GM18508 (cell line): ENCODE results near the gene QSOX2.

Source experiments
- ATAC-seq: cut with Tn5 transposase; IDR thresholded peaks from one replicate; pipeline ENCODE4 v1.9.1; 2021; ENCODE audit warnings: moderate number of reproducible peaks; ENCODE audit not compliant: insufficient read depth, unreplicated experiment

Gene QSOX2

DNA sequence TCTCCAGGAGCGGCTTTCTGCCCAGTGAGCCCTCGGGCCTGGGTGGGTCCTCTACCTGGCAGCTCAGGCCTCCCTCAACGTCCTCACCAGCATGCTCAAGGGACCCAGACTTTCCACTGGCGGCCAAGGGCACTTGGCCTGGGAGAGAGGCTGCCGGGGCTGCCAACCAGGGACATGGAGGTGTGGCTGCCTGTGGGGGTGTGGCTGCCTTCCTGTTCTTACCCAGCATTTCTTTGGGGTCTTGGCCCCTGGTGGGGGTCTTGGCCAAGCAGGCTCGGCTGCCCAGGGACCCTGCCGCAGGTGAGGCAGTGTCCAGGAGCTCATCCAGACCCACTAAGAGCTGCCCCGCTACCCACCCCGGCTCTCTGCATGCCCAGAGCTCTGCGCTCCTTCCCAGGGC is 7.2 kb upstream of the QSOX2 start:
- ATAC-seq = no peak

DNA sequence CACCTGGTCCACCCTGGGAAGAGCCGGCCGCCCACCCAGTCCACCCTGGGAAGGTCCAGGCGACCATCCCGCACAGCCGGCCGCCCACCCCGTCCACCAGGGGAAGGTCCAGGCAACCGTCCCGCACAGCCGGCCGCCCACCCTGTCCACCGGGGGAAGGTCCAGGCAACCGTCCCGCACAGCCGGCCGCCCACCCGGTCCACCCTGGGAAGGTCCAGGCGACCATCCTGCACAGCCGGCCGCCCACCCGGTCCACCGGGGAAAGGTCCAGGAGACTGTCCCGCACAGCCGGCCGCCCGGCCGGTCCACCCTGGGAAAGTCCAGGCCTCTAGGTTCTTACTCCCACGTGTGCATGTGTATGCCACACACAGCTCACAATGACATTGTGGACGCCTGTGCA is 6.7 kb upstream of the QSOX2 start:
- ATAC-seq = no peak

DNA sequence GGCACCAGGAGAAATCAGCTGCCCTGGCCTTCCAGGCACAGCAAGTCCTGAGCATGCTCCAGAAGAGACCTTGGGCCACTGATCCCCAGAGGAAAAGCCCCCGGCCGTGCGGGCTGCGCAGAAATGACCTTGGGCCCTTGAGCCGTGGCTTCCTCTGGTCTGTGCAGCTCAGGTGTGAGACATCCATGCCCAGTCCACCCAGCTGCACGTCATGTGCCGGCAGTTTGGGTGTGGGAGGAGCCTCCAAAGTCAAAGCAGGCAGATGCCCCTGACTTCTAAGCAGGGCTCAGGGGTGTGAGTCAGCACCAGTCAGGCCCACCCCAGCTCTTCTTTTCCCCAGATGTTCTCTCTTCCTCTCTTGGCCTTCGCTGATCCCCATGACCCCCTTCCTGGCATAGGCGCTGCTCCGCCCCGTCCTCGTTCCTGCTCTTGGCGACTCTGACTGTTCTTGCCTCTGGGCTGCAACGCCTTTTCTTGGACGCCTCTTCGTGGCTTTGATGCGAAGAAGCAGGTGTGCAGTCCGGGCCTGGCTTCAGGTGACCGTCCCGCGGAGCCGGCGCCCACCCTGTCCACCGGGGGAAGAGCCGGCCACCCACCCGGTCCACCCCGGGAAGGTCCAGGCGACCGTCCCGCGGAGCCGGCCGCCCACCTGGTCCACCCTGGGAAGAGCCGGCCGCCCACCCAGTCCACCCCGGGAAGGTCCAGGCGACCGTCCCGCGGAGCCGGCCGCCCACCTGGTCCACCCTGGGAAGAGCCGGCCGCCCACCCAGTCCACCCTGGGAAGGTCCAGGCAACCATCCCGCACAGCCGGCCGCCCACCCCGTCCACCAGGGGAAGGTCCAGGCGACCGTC is 5.9 kb upstream of the QSOX2 start:
- ATAC-seq = no peak

DNA sequence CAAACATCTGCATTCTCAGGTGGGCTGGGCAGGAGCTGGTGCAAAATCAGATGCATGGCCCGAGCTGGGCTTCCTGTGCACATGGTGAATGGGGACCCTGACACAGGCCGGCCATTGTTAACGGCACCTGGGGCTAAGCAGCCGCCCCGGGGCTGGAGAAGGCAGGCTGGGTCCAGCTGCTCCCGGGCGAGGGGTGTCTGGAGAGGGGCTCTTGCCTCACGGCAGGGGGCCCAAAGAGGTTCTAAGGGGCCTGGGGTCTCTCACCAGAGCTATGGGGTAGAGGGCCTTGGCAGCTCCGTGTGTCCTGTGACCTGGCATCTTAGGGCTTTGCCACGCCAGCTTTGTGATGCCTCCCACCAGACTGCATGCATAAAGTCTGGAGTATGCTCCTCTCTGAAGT is 5.1 kb upstream of the QSOX2 start:
- no peak for ATAC-seq

DNA sequence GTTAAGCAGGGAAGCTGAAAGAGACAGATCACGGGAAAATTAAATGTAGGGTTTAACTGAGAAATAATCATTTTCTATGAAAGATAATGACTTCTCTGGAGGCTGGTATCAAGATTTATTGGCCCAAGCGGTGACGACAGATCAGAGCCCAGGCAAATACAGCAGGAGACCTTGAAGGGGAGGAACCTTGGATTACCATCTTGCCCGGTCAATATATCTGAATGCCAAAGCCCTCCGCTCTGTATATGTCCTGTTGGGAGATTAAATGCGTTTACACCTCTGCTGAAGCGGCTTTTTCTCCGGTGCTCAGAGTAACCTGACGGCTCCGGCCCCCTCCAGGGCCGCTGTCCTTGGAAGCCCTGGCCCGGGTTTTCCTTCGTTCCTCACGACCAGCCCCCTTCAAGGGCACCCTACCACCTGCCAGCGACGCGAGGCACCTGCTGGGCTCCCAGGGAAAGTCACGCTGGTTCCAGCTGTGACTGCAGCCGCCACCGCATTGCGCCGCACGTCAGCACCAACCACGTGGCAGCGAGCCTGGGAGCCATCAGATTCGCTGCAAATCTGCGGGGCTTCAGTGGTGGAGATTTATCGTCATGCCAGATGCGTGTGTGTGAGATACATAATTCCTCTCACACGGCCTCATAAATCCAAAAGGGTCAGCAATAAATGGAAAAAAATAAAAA is 4.4 kb upstream of the QSOX2 start:
- no peak for ATAC-seq

DNA sequence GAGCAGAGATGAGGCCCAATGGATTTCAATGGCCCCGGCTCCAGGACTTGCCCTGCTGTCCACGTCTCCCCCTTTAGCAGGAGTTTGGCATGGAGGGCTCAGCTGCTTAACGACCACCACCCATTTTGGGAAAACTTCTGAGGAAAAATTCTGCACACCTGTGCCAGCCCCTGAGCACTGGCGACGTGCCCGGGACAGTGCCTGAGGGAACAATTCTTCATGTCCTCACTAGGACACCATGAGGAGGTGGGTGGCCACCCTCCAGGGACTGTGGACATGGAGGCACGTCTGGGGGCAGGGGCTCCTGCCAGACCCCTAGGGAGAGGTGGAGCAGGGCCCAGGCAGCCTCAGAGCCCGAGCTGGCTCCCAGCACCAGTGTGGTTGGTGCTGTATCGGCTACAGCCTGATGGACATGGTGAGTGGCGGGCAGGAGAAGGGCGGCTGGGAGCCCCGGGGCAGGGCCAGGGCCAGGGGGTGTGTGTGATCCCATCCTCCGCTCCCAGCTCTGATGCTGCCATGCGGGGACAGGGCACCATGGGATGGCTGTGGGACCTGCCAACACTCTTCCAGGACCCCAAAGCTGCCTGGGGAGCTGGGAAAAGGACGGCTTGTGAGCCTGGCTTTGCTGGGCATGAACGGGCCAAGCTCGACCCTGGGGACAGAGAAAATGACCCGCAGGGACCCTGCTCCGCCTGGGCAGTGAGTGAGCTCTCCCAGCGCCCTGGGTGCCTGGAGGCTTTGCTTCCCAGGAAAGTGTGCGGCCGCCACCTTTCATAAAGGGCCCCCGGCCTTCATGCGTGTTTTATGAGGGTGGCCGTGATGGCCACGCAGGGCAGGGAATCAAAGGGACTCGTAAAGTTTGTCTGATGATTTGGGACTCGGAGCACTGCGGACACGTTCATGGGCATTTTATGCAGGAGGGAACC is 3.6 kb upstream of the QSOX2 start:
- ATAC-seq = no peak

DNA sequence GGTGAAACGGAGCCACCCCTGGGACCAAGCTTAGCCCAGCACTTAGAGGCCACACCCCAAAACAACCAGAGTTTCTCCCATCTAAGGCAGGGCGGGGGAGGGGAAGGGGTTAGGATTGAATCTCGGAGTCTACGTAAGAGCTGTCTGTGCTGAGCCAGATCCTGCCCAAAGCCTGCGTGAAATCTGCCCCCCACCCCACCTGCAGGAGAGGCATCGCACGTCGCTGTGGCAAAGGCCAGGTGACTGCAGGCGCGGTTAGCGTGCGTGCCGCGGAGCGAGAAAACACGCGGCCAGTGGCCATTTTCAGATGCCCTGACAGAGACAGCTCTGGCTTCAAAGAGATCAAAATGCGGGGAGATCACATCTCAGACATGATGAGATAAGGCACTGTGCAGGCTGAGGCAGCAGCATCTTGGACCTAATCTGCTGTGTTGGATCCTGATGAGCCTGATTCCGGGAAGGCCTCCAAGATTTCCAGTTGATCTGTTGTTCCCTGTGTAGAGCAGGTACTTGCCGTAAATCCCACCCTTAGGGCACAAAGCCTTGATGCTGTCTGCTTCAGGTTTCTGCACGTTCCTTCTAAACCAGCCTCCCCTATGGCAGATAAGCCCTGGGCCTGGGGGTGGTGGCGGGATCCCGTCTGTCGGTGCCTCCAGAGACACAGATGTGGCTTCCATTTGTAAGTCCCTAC is 2.5 kb upstream of the QSOX2 start:
- ATAC-seq = no peak

DNA sequence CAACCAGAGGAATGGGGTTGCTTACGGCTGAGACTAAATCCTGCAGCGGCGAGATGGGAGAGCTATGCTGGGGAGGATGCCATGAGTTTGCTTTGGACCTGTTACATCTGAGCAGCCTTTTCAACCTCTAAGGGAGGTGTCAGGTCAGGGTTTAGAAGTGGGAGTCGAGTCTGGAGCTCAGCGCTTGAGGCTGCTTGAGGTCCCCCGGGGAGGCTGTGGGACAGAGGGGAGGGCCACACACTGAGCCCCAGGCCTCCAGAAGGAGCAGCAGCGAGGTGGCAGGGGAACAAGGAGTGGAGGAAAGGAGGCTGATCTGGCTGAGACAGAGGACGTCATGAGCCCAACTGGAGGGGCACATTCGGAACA is 1.9 kb upstream of the QSOX2 start:
- no peak for ATAC-seq

DNA sequence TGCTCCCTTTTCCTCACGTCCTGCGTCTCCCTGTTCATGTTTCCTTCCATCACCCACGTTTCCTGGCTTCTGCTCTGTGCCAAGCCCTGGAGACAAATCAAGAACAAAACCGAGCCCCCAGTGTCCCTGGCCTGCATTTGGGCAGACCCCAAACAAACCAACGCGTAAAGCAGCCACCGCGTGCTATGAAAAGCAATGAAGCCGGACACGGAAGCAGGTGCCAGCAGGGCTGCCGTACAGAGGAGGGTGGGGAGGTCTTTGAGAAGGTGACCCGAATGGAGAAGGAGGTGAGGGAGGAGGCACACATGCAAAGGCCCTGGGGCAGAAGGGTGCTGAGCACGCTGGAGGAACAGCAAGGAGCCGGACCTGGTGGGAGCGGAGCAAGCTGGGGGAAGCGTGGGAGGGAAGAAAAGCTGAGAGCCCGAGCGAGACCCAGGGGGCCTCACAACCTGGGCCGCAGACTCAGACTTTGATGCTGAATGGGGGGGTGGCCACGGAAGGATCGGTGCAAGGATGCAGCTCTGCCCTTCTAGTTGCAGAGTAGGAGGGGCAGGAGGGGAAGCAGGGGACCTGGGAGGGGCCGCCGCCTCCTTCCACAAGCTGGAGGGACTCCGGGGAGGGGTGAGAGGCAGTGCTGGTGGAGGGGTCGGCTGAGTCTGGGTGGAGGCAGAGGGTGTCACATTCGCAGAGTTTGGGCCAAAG is 1.4 kb upstream of the QSOX2 start:
- ATAC-seq = no peak

DNA sequence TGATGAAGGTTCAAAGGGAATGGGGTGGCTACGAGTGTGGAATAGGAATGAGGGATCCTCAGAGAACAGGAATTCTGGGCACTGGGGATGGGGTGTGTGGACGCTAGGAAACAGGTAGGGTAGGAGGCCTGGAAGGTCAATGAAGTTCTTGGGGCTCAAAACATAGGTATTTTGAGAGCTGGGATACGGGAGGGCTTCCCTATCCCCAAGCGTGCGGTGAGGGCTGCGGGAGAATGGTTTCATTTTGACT is 718 bp downstream of the QSOX2 start:
- ATAC-seq = no peak

DNA sequence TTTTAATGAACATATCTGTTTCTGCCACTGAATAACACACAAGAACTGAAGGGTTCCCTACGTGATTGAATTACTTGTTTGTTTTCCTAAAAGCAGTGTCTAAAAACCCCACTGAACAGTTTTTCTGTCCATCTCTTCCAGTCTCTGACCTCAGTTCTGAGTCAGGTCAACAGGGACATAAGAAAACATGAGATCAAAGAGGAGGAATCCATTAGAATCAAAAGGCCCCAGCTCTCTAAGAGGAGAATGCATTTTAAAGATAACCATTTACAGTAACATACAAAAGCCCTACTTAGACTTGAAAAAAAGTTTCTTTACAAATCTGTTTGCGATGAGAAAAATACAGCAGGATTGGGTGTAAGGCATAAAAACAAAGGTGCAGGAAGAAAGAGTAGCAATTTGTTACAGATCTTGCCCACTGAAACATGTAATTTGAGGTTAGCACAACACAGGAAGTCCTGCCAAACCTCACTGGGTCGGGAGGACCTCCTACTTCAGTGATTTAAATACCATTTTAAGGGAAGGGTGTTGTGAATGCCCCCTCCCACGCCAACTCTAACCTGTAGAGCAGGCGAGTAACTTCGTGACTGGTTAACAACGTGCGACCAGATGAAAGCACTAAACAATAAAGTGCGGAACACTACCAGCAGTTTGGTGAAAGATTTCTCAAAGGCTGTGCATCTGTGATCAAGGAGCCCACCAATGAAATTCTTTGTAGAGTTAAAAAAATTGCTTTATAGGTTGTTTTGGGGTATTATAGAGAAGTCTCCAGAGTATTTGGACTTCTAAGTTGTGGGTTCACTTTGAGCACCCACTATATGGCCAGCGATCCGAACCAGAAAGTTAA is 1.3 kb downstream of the QSOX2 start:
- no peak for ATAC-seq

DNA sequence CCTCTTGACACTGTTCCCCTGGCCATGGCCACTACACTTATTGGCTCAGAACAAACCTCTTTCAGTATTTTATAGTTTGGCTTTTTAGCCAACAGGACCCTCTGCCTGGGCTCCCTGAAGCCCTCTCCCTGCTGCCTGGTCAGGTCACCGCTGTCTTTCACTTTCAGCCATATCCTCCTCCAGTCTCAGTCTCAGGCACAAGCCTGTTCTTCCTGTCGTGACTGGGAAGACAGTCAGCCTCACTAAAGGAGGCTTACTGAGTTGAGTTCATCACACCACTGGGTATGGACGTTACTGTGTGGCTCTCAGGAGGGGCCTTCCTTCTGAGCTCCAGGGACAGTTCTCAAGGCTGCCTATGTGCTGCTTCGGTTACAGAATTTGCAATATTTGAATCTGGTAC is 2.0 kb downstream of the QSOX2 start:
- ATAC-seq = no peak

DNA sequence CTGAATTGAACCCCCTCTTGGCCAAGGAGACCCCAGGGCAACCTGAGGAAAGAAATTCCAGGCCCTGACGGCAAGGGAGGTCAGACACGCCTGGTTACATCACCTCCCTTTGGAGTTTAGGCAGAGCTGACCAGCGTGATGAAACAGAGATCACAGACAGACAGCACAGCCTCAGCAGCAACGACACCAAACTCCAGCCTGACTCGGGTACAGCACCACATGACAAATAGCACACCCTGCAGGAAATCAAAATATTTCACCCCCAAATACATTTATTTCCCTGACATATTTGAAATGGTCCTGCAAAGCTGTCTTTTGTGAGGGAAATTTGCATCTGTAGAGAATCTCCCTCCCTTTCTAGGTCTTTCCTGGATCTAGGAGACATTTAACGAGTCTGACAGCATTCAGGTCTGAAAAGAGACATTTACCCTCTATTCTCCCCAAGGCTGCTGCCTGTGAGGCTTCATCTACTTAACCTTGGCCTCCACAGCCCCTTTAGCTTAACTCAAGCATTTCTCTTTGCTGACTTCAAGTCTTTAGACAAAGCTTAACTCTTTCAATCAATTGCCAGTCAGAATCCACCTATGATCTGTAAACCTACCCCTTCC is 2.6 kb downstream of the QSOX2 start:
- ATAC-seq = no peak

DNA sequence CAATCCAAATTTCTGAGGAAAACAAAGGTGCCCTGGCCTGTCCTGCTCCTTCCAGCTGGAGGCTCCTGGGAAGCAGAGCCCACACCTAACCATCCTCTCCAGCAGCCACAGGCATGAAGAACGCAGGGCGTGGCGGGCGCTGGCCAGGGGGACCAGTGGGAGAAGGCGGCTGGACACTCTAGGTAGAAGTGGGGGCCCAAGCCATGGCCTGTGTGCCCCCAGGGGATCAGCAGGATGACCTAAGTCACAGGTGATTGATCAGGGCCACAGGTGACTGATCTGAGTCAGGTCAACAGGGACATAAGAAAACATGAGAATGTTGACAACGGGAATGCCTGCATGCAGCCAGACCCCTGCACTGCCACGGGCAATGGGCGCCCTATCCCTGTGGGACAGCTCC is 3.4 kb downstream of the QSOX2 start:
- ATAC-seq = no peak

DNA sequence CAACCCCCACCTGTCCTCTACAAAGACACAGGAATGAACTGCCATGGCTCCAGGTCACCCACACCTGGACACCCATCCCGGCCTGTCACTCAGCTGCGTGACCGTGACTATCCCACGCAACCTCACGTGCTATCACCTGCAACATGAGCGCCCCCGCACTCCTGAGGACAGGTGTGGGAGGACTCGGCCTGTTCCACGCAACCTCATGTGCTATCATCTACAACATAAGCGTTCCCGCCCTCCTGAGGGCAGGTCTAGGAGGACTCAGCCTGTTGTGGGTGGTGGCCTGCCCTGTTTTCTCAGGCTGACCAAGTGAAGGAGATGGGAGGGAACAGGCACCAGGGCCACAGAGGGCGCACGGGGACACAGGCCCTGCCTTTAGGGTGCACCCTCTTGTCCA is 4.1 kb downstream of the QSOX2 start:
- no peak for ATAC-seq

DNA sequence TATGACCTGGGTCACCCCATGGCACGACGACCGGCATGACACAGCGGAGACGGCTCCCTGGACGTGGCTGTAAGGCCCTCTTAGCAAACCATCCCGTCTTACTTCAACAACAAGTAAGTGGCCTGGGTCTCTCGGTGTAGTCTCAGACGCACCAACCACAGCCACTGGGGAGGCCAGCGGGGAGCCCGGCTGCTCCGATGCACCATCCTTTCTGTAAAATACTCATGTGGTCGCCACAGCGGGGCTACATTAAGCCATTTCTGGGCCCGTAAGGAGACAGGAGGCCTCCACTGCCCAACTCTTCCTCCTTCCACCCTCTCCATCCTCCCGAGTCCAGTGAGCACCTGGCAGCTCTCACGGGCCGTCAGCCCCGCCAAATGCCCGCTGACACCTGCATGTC is 4.7 kb downstream of the QSOX2 start:
- ATAC-seq = no peak

DNA sequence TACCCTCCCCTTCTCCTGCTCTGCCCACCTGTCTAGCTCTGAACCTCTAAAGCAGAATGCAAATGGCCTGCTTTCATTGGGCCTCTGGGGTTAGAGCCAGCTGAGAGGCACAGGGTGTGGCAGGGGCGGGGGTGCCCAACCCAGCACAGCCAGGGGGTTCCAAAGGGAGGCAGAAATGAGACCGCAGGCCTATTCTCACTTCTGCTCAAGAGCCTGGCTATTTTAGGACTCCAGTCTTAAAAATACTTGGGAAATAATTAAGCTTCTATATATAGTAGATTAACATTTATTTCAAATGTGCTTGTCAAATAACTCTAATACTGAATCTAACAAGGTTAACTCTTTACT is 5.7 kb downstream of the QSOX2 start:
- no peak for ATAC-seq

DNA sequence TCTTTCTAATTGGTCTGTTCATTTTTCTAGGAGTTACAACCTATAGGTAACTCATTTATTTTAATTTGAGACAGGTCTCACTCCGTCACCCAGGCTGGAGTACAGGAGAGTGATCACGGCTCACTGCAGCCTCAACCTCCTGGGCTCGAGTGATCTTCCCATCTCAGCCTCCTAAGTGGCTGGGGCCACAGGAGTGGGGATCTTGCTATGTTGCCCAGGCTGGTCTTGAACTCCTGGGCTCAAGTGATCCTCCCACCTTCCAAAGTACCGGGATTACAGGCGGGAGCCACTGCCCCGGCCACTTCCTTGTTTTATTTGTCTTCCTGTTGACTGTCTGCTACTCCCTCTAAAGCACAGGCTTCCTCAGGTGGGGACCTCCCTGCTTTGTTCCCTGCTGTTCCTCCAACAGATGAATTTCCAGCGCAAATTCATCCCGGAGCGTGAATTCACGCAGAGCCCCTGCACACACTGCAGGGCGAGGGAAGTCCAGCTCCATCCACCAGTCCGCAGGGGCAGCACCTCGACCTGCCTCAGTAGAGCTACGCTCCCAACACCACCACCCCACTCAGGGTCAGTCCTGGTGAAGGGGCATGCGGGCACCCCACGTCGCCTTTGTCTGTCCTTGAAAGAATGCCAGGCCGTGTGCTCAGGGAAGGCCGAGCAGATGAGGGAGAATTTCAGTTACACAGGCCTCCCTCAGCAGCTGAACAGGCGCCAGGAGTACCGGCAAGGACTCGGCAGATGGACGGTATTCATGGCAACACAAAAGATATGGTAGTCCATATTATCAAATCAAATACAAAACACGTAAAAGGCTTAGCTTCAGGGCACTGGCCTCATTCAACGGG is 6.3 kb downstream of the QSOX2 start:
- ATAC-seq = no peak
